GM23338 (cell line): ENCODE measurements around the gene CHST11. TPM values are rescaled to one million over a fixed set of nuclear protein-coding genes. Genes with fewer than 3 reads are reported as not detected.

Source experiments
- ATAC-seq: fragments of 200-7000 bp; cut with Tn5 transposase; 3 replicates; pipeline ENCODE4 v1.9.1; 2020
- DNase-seq: peaks from one replicate; pipeline ENCODE4 v3.0.0-alpha.2; 2015; ENCODE audit warnings: low spot score
- H2AFZ ChIP-seq: fragments of 200-600 bp; sonication (generic); 2 replicates; pipeline ENCODE4 v1.8.0; 2016; ENCODE audit warnings: antibody characterized with exemption, mild to moderate bottlenecking, moderate library complexity
- H3F3A ChIP-seq: fragments of 200-600 bp; sonication (generic); replicated peaks from 2 replicates; pipeline ENCODE4 v1.8.0; 2017; ENCODE audit warnings: antibody characterized with exemption, mixed run types, low read depth
- H3K27ac ChIP-seq: fragments of 200-600 bp; sonication (generic); 2 replicates; pipeline ENCODE4 v1.6.1; 2016; ENCODE audit warnings: low read depth
- H3K27me3 ChIP-seq: fragments of 200-600 bp; sonication (generic); 2 replicates; pipeline ENCODE4 v1.8.0; 2016; ENCODE audit warnings: mild to moderate bottlenecking, mixed run types, moderate library complexity; ENCODE audit not compliant: insufficient read depth
- H3K36me3 ChIP-seq: fragments of 200-600 bp; sonication (generic); 2 replicates; pipeline ENCODE4 v1.8.0; 2016; ENCODE audit warnings: mild to moderate bottlenecking; ENCODE audit not compliant: insufficient read depth
- H3K4me1 ChIP-seq: fragments of 200-600 bp; sonication (generic); 2 replicates; pipeline ENCODE4 v1.8.0; 2016; ENCODE audit warnings: mild to moderate bottlenecking, moderate library complexity; ENCODE audit not compliant: insufficient read depth
- H3K4me2 ChIP-seq: fragments of 200-600 bp; sonication (generic); 2 replicates; pipeline ENCODE4 v1.7.1; 2017; ENCODE audit warnings: mixed run types
- H3K4me3 ChIP-seq: fragments of 200-600 bp; sonication (generic); 2 replicates; pipeline ENCODE4 v1.6.1; 2016; ENCODE audit warnings: mixed run types
- H3K79me2 ChIP-seq: fragments of 200-600 bp; sonication (generic); replicated peaks from 2 replicates; pipeline ENCODE4 v1.8.0; 2017; ENCODE audit warnings: mild to moderate bottlenecking; ENCODE audit not compliant: insufficient read depth
- H3K9me2 ChIP-seq: fragments of 200-600 bp; sonication (generic); 2 replicates; pipeline ENCODE4 v1.8.0; 2017; ENCODE audit not compliant: insufficient read depth
- H4K20me1 ChIP-seq: fragments of 200-600 bp; sonication (generic); replicated peaks from 2 replicates; pipeline ENCODE4 v1.8.0; 2017; ENCODE audit warnings: mild to moderate bottlenecking; ENCODE audit not compliant: insufficient read depth
- H3K27ac Mint-ChIP-seq: 2 replicates; pipeline ENCODE4 v1.8.0; 2020; ENCODE audit warnings: inconsistent platforms, mild to moderate bottlenecking, moderate library complexity, mixed read lengths
- H3K27me3 Mint-ChIP-seq: 3 replicates; pipeline ENCODE4 v1.8.0; 2022; ENCODE audit warnings: low read depth, mild to moderate bottlenecking, moderate library complexity, mixed read lengths, inconsistent platforms; ENCODE audit not compliant: insufficient read depth, poor library complexity
- H3K36me3 Mint-ChIP-seq: 3 replicates; pipeline ENCODE4 v1.8.0; 2021; ENCODE audit warnings: low read depth, mild to moderate bottlenecking, inconsistent platforms, moderate library complexity, mixed read lengths
- H3K4me1 Mint-ChIP-seq: 3 replicates; pipeline ENCODE4 v1.8.0; 2020; ENCODE audit warnings: mild to moderate bottlenecking, inconsistent platforms, mixed read lengths
- H3K4me3 Mint-ChIP-seq: 3 replicates; pipeline ENCODE4 v1.8.0; 2021; ENCODE audit warnings: moderate library complexity, mild to moderate bottlenecking, inconsistent platforms, mixed read lengths
- H3K9me3 Mint-ChIP-seq: 3 replicates; pipeline ENCODE4 v1.8.0; 2020; ENCODE audit warnings: moderate library complexity, mild to moderate bottlenecking, inconsistent platforms, mixed read lengths
- CREB1 ChIP-seq: fragments of 250-450 bp; sonication (Bioruptor Pico); IDR thresholded peaks from 2 replicates; pipeline ENCODE4 v1.5.0; 2020; ENCODE audit warnings: low read depth, mild to moderate bottlenecking, moderate library complexity
- ETS1 ChIP-seq: IDR thresholded peaks from 2 replicates; pipeline ENCODE4 v1.6.1; 2016; ENCODE audit warnings: antibody characterized with exemption
- EZH2 ChIP-seq: fragments of 200-600 bp; sonication (generic); IDR thresholded peaks from one replicate; pipeline ENCODE4 v1.8.0; 2017; ENCODE audit warnings: antibody characterized with exemption, mild to moderate bottlenecking, low read depth; ENCODE audit not compliant: unreplicated experiment
- EZH2phosphoT487 ChIP-seq: fragments of 200-600 bp; sonication (generic); IDR thresholded peaks from one replicate; pipeline ENCODE4 v1.8.1; 2018; ENCODE audit warnings: antibody characterized with exemption; ENCODE audit not compliant: unreplicated experiment
- JUNB ChIP-seq: IDR thresholded peaks from one replicate; pipeline ENCODE4 v1.6.1; 2016; ENCODE audit warnings: antibody characterized with exemption; ENCODE audit not compliant: unreplicated experiment
- NANOG ChIP-seq: IDR thresholded peaks from 2 replicates; pipeline ENCODE4 v1.6.1; 2016; ENCODE audit warnings: antibody characterized with exemption, borderline replicate concordance
- POLR2AphosphoS5 ChIP-seq: IDR thresholded peaks from 2 replicates; pipeline ENCODE4 v1.6.1; 2016; ENCODE audit warnings: antibody characterized with exemption, low read depth
- REST ChIP-seq: IDR thresholded peaks from one replicate; pipeline ENCODE4 v1.6.1; 2018; ENCODE audit warnings: antibody characterized with exemption; ENCODE audit not compliant: unreplicated experiment
- STAT1 ChIP-seq: IDR thresholded peaks from one replicate; pipeline ENCODE4 v1.6.1; 2016; ENCODE audit warnings: antibody characterized with exemption; ENCODE audit not compliant: unreplicated experiment
- polyA plus RNA-seq: library from polyadenylated mRNA; unstranded; fragments of >200 nt; fragmentation: Nextera tagmentation; extraction: Ambion mirVana; gene quantifications from 2 replicates; pipeline ENCODE4 v1.2.1, GENCODE V29; 2016
- total RNA-seq: library from RNA; depleted of rRNA; stranded (reverse); fragments of >200 nt; shearing (Covaris generic); gene quantifications from 2 replicates; pipeline ENCODE4 v1.2.3, GENCODE V29; 2014

Gene CHST11
- total and polyA plus RNA-seq, 2 experiments from 2014 or later, result 7.7 to 25.7 TPM

DNA sequence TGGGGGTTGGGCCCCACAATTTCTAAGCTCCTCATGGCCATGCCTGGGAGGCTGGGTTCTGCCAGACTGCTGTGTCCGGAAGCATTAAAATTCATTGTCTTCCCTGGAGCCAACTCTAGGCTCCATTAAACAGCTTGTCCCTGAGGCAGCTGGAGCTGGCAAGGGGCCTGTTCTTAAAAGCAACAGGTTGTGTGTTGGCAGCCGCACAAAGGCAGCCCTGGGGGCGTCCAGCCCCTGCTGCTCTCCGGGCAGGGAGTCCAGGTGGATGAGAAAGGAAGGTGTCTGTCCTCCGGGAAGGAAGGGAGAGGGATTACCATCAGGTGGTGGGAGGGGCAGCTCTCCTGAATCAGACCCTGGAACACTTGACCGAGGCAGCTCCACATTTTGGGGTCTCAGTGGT is 98.9 kb downstream of the CHST11 start (continued):
- TF ChIP-seq ETS1 (no peak), JUNB (no peak), POLR2AphosphoS5 (no peak), NANOG (no peak), EZH2 (no peak), CREB1 (no peak), EZH2phosphoT487 (no peak), REST (no peak), STAT1 (no peak)

DNA sequence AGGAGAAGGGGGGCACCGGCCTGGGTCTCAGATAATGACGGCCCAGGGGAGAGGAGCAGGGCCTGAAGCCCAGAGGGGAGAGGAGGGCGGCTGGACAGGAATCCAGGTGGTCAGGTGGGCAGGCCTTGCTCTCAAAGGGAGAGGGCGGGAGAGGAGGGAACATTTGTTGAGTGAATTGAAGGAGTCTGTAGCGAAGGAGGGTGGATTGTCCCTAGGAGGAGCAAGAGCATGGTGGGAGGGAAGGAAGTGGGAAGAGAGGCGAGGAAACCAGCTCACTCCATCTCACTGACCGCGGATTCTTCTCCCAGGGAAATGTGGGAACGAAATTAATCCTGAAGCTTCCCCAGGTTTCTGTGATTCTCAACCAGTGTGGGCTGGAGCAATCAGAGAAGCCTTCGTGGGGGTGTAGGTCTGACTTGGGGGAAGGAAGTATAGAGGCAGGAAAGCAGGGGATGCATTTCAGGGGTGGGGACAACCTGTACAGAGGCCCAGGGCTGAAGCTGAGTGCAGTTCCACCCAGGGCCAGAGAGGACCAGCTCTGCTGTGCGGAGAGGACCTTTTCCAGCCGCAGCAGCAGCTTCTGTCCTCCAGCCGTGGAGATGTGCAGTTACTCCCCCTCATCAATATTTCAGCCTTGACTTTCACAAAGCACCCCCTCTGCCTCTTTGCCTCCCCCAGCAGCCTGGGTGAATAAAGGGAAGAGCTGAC is 100.9 kb downstream of the CHST11 start:
- Histone ChIP-seq H3K36me3 (no peaks in the 10 kb centered on the region), H3K27me3 (no peaks in the 10 kb centered on the region), H3K27ac (no peak overlapping the region), H3K4me2 (no peak overlapping the region), H3K4me1 (no peaks in the 10 kb centered on the region; the same call in 1 of the 2 replicates), H3K4me3 (no peak overlapping the region), H4K20me1 (no peaks in the 10 kb centered on the region), H2AFZ (no peak overlapping the region), H3K79me2 (no peaks in the 10 kb centered on the region), H3F3A (no peaks in the 10 kb centered on the region), H3K9me2 (no peaks in the 10 kb centered on the region)
- Mint-ChIP-seq H3K4me1 (peaks cover 9% of the 10 kb centered on the region; the same call in 2 of the 3 replicates), H3K4me3 (no peak overlapping the region), H3K9me3 (peaks cover 9% of the 10 kb centered on the region), H3K36me3 (peaks cover 13% of the 10 kb centered on the region; the same call in 2 of the 3 replicates), H3K27me3 (peaks cover 11% of the 10 kb centered on the region), H3K27ac (no peak overlapping the region)
- TF ChIP-seq JUNB, result no peak
- ATAC-seq, result peak; percentile 48; the same call in 2 of the 3 replicates
- no peak for DNase-seq
